ENCODE measurements around the gene LTK.

The LTK gene

GRCh38 chr15:41498657-41499056, 15.0 kb downstream of the LTK start:
- no peak for DNase-seq (ENCODE audit: low spot score)

DNA sequence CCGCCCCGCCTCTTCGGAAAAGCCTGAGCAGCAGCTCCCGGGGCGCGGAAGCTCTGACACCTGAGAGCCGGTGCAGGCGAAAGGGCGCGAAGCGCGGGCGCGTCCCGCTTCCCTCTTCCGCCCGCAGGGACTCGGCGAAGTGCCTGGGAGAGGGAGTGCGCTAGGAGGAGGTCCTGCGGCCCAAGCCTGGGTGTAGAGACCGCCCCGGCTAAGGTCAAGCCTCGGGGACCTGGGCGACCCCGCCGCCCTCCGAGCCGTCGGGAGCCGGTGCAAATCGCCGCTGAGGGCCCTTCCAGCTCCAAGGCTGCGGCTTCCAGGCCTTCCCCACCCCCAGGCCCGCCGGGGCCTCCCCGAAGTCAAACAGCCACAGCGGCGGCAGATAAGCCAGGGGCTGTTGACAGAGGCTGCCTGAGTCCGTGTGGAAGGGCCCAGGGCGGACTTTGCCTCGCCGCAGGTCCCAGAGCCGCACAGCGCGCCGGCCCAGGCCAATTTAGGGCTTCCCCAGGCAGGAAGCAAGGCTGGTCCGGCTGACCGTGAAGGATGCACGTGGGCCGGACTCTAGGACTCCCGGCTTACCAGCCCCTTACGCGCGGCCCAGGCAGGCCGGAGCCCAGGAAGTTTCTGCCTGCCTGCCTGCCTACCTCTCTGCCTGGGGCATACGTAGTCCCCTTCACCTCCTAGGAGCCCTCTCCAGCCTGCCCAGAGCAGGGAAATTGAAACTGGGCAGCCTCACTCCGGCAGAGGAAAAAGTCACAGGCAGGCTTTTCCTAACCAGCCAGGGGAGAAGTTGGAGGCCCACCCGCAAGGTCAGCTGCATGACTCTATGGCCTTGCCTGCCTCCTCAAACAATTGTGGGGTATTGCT, 17.7 kb downstream of the LTK start:
- DNase-seq (ENCODE audit: low spot score) = peak; percentile 81

GRCh38 chr15:41494922-41495735, 18.5 kb downstream of the LTK start:
- peak; percentile 61 for DNase-seq (ENCODE audit: low spot score)

- DNase-seq (ENCODE audit: low spot score) = peak; percentile 68
Observed at GRCh38 chr15:41494190-41494921, 19.3 kb downstream of the LTK start.

- DNase-seq (ENCODE audit: low spot score) = no peak
Observed at GRCh38 chr15:41493902-41494189, 19.8 kb downstream of the LTK start.

DNA sequence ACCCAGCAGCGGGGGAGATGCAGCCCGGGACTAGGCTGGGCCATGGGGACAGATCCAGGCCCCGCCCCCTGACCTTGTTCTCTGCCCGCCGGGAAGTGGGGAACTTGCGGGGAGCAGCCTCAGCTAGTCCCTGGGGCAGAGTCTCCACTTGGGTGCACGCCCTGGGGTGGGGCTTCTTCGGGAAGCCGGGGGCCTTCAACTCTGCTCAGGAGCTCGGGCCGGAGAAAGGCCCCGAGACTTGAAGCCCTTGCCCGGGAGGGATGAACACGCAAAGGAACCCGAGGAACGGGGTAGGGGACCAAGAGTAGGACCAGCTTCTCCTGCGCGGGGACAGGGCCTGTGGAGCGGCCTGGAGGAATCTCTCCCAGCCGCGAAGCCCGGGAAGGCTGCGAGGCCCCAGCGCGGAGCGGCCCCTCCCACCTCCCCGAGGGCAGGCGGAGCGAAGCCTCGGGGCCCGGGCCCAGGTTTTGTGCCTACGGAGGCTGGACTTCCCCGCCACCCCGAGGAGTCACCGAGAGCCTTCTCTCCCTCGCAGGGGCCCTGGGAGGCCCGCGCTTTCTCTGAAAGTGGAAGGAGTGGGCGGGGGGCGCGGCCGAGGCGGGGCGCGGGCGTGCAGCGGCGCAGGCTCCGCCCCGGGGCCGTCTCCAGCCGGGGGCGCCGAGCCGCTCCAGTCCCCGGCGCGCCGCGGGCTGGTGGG, 20.3 kb downstream of the LTK start, which contains the start of gene ITPKA:
Gene ITPKA, plus strand, starts transcription at position 670 of the 697 bp plus-strand sequence. CDS start 54 bp downstream, outside the sequence.
- DNase-seq (ENCODE audit: low spot score) = peak; percentile 87

DNA sequence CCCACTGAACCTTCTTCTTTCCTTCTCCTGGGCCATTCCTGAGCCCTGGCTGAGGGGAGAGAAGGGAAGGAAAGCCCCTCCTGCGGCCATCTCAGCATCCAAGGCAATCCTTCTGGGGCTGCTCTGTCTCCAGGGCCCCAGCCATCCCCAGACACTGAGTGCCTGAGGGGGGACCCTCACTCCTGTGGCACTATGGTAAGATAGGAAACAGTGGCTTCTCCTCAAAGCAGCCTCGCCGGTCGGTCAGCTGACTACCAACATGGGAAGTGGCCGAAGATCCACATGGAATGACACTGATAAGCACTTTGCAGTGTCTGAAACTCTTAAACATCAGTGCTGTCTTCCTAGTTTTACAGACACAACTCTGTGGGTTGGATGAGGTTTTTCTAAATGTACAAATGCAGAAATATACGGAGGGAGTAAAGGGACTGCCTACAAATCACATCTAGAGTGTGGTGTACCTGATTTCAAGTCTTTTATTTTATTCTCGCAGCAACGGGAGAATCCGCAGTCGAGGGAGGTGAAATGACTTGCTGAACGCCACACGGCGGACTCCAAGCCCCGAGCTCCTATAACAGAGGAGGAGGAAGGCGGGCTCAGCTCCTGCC, 20.9 kb downstream of the LTK start:
- no peak for DNase-seq (ENCODE audit: low spot score)

- DNase-seq (ENCODE audit: low spot score) = no peak
Observed at GRCh38 chr15:41491889-41492288, 21.7 kb downstream of the LTK start.

DNA sequence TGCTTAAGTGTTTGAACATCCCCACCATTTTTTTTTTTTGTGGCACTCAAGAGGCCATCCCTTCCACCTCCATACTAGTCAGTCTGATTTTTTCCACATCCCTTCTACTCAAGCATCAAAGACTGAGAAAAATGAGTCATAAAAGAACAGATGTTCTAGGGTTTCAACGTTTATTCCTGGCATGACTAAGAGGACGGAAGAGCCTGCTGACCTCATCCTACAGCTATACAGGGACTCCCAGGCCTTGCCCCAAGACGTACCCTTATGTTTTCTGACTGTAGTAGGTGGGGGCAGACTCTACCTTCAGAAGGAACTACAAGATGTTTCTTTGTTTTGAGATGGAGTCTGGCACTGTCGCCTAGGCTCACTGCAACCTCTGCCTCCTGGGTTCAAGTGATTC, 23.3 kb downstream of the LTK start:
- DNase-seq (ENCODE audit: low spot score) = no peak

GRCh38 chr15:41489641-41490040, 24.0 kb downstream of the LTK start:
- no peak for DNase-seq (ENCODE audit: low spot score)

GRCh38 chr15:41487802-41488201, 25.8 kb downstream of the LTK start:
- no peak for DNase-seq (ENCODE audit: low spot score)

GRCh38 chr15:41487381-41487780, 26.2 kb downstream of the LTK start:
- no peak for DNase-seq (ENCODE audit: low spot score)

DNA sequence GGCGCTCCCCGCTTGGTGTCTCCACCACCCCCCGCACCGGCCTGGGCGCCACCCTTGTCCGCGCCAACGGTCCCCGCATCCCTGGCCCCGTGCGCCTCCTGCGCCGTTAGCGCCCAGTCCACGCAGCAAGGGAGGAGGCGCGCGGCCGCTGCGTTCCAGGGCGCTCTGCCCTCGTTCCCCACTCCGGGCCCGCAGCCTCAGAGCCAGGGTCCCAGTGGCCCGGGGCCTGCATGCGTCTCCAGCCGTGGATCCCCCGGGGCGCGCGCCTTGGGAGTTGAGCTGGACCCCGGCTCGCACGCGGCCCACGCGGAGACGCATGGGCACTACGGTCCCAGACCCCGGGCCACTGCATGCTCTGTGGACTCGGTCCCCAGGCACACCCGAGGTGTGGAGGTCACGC, 27.3 kb downstream of the LTK start:
- no peak for DNase-seq (ENCODE audit: low spot score)

DNA sequence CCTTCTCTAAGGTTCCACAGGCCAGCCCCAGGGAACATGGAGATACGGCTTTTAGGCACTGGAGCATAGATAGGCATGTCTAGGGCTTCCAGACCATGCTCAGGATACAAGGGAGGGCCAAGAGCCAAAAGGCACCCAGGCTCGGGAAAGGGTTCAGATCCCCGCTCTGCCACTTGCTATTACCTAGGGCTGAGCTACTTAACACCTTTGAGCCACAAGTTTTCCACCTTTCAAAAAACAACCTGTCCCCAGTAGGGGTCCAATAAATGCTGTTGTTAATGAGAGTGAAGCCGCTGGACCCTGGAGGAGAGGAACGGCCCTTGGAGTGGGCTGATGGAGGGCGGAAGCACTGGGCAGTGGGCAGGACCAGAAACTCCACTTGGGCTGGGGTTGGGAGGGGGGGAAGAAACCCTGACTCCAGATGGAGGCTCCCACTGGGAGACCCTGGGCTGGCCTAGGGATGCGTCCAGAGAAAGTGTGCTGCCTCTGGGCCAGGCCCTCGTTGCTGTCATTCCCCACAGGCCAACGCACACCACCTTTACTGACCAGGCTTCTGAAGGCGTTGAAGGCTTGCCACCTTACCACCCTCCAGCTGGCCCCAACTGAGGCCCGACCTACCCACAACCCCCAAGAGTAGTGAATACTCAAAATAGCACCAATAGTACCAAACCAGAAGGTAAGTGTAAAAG, 28.5 kb downstream of the LTK start:
- no peak for DNase-seq (ENCODE audit: low spot score)

DNA sequence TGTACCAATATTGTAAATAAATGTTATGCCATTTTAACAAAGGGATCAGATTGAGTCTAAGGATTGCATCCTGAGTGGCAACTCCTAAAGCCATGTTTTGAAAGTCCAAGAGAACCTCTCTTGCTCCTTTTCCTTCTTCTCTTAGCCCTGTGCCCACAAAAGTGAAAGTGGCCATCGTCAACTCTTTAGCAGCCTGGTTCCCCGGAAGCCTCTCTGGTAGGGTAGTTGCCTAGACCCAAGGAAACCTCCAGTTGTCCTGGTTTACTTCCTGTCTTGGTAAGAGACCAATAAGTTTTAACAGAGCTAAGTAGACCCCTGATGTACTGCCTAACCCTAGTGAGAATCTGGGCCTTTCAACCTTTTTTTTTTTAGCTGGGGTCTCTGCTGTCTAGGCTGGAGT, 30.1 kb downstream of the LTK start:
- no peak for DNase-seq (ENCODE audit: low spot score)

DNA sequence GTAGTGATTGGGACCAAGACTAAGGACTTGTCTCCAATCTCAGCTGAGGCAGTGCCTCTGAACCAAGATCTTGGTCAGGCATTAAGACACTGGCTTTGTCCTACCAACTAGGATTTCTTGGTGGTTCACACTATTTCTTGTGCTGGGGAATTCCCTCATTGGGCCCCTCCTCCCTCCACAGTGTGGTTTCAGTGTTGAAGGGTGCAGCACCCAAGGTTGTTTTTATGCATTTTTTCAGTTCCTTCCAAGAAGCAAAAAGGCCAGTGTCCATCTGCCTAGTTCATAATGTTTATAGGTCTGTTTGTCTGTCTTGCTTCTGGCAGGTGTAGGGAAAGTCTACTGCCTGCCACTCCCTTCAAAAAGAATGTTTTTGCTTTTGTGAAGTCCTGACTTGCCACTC, 30.5 kb downstream of the LTK start:
- no peak for DNase-seq (ENCODE audit: low spot score)

- DNase-seq (ENCODE audit: low spot score) = no peak
Observed at GRCh38 chr15:41482110-41482877, 31.3 kb downstream of the LTK start.

- DNase-seq (ENCODE audit: low spot score) = no peak
Observed at GRCh38 chr15:41480396-41481140, 33.1 kb downstream of the LTK start.

DNA sequence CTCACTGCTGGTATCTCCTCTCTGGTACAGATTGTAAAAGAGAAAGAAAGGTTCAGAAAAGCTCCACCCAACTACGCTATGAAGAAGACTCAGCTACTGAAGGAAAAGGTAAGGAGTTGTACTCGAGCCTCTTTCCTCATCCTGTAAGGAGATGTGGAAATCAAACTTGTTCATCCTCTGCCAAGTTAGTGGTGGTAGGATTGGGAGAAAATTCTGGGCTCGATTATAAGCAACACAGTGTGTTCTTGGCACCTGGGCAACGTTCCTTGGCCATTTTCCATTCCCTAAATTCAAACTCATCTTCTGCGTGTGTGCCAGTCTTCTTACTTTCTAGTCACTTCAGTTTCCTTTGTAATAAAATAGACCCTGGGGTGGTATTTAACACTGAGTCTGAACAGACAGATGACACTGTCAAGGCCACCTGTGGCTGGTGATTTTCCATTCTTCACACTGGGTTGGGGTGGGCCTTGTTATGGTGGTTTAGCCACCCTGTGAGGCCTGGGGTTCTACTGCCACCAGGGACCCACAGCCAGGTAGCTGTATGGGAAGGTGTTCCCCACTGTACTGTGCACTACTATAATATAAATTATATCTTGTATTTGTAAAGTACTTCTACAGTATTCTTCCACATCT, 37.1 kb downstream of the LTK start:
- no peak for DNase-seq (ENCODE audit: low spot score)
